Measurements from ENCODE around the gene TRMT6. TPM values are rescaled to one million over a fixed set of nuclear protein-coding genes. Genes with fewer than 3 reads are reported as not detected.

TRMT6 gene
- polyA plus RNA-seq, 2 of the 4 experiments (the other 2 are of a cell fraction) = 37.4 to 43.1 TPM

DNA sequence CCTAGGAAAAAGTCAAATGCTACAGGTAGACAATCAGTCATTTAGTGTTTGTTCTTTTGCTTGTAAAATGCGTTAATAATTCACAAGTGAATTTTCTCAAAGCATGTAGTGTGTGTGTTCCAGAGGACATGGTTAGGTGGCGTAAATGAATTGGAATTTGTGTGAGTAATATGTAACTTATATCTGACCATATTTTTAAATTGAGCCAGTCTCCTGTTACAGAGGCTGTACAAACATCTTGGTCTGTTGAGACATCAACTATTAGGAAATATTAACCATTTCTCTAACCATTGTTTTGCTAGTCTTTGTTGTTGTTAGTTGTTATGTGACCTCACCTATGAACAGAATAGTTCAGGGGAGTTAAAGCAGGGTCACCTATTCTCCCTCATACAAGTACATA is 22.8 kb upstream of the TRMT6 start (continued):
- TF ChIP-seq BCL3 (IDR thresholded peaks at IDR 0.05) (peak; percentile 89; the same call in 2 of the 3 replicates), PBX3 (IDR thresholded peaks at IDR 0.05) (no peak), SMC3 (IDR thresholded peaks at IDR 0.05) (peak; percentile 43; the same call in 2 of the 3 replicates), RARB (CRISPR knock-in tag; IDR thresholded peaks at IDR 0.05) (peak; percentile 69; the same call in 1 of the 2 replicates), HES2 (IDR thresholded peaks at IDR 0.05) (peak; percentile 94), JUNB (IDR thresholded peaks at IDR 0.05) (peak; percentile 97)

GRCh38 chr20:5971203-5971602 is 20.9 kb upstream of the TRMT6 start:
- H3K27ac ChIP-seq = peak overlapping the region; percentile 63 to 69
- DNase-seq (ENCODE audit: low read depth in 1 of 2, low spot score in 1 of 2) = no peak
- ChIA-PET CTCF (interaction anchor here (1.6 kb wide), 1 partner anchor 9 kb away, joined by 5 read pairs; no protein-coding TSS in a partner anchor), POLR2A (no interaction called here)
- no peaks in the 10 kb centered on the region for H3K9me3 ChIP-seq
- 0 out of 3 replicates have a peak overlapping the region, but pooled peaks have one; percentile 0 for H3K4me2 ChIP-seq
- H3K4me3 ChIP-seq = no peak overlapping the region
- TF ChIP-seq, protein P1, sequence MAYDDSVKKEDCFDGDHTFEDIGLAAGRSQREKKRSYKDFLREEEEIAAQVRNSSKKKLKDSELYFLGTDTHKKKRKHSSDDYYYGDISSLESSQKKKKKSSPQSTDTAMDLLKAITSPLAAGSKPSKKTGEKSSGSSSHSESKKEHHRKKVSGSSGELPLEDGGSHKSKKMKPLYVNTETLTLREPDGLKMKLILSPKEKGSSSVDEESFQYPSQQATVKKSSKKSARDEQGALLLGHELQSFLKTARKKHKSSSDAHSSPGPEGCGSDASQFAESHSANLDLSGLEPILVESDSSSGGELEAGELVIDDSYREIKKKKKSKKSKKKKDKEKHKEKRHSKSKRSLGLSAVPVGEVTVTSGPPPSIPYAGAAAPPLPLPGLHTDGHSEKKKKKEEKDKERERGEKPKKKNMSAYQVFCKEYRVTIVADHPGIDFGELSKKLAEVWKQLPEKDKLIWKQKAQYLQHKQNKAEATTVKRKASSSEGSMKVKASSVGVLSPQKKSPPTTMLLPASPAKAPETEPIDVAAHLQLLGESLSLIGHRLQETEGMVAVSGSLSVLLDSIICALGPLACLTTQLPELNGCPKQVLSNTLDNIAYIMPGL (CRISPR knock-in tag; IDR thresholded peaks at IDR 0.05; ENCODE audit: borderline replicate concordance) = no peak
- TF ChIP-seq TFCP2L1 (CRISPR knock-in tag; IDR thresholded peaks at IDR 0.05) (no peak), NR3C1 (IDR thresholded peaks at IDR 0.05) (no peak), ZNF302 (CRISPR knock-in tag; IDR thresholded peaks at IDR 0.05) (no peak), CBX8 (IDR thresholded peaks at IDR 0.05) (no peak), RNF2 (IDR thresholded peaks at IDR 0.05; ENCODE audit: borderline replicate concordance, low read depth) (no peak), ZC3H11A (IDR thresholded peaks at IDR 0.05) (no peak), EHMT2 (IDR thresholded peaks at IDR 0.05; ENCODE audit: low read depth) (no peak), EP300 (IDR thresholded peaks at IDR 0.05) (no peak), MAFK (IDR thresholded peaks at IDR 0.05; ENCODE audit: partially characterized antibody) (no peak), HOXB5 (CRISPR knock-in tag; IDR thresholded peaks at IDR 0.05) (no peak)
- TF ChIP-seq, protein P2, sequence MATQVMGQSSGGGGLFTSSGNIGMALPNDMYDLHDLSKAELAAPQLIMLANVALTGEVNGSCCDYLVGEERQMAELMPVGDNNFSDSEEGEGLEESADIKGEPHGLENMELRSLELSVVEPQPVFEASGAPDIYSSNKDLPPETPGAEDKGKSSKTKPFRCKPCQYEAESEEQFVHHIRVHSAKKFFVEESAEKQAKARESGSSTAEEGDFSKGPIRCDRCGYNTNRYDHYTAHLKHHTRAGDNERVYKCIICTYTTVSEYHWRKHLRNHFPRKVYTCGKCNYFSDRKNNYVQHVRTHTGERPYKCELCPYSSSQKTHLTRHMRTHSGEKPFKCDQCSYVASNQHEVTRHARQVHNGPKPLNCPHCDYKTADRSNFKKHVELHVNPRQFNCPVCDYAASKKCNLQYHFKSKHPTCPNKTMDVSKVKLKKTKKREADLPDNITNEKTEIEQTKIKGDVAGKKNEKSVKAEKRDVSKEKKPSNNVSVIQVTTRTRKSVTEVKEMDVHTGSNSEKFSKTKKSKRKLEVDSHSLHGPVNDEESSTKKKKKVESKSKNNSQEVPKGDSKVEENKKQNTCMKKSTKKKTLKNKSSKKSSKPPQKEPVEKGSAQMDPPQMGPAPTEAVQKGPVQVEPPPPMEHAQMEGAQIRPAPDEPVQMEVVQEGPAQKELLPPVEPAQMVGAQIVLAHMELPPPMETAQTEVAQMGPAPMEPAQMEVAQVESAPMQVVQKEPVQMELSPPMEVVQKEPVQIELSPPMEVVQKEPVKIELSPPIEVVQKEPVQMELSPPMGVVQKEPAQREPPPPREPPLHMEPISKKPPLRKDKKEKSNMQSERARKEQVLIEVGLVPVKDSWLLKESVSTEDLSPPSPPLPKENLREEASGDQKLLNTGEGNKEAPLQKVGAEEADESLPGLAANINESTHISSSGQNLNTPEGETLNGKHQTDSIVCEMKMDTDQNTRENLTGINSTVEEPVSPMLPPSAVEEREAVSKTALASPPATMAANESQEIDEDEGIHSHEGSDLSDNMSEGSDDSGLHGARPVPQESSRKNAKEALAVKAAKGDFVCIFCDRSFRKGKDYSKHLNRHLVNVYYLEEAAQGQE (IDR thresholded peaks at IDR 0.05) = no peak
- FAIRE-seq = no peak
- no peak for ATAC-seq
- peaks cover 71% of the 10 kb centered on the region for H3K4me1 ChIP-seq

Data from A549 (cell line).